A172 (cell line): ENCODE results near the gene HOXC6. TPM values are rescaled to one million over a fixed set of nuclear protein-coding genes. Genes with fewer than 3 reads are reported as not detected.

Source experiments
- DNase-seq: peaks from one replicate; pipeline ENCODE4 v3.0.0-alpha.2; 2015; ENCODE audit warnings: low spot score
- total RNA-seq: library from RNA; depleted of rRNA; stranded (reverse); fragments of >200 nt; shearing (Covaris generic); gene quantifications from 2 replicates; pipeline ENCODE4 v1.2.3, GENCODE V29; 2014

The HOXC6 gene
- total RNA-seq, 1 experiment from 2014 or later, result 0.31 TPM

- no peak for DNase-seq
Observed at GRCh38 chr12:54015018-54015931, 13.0 kb upstream of the HOXC6 start.

- DNase-seq, result no peak
Observed at GRCh38 chr12:54016051-54016450, 12.2 kb upstream of the HOXC6 start.

GRCh38 chr12:54016478-54016964, 11.7 kb upstream of the HOXC6 start:
- peak; percentile 81 for DNase-seq

DNA sequence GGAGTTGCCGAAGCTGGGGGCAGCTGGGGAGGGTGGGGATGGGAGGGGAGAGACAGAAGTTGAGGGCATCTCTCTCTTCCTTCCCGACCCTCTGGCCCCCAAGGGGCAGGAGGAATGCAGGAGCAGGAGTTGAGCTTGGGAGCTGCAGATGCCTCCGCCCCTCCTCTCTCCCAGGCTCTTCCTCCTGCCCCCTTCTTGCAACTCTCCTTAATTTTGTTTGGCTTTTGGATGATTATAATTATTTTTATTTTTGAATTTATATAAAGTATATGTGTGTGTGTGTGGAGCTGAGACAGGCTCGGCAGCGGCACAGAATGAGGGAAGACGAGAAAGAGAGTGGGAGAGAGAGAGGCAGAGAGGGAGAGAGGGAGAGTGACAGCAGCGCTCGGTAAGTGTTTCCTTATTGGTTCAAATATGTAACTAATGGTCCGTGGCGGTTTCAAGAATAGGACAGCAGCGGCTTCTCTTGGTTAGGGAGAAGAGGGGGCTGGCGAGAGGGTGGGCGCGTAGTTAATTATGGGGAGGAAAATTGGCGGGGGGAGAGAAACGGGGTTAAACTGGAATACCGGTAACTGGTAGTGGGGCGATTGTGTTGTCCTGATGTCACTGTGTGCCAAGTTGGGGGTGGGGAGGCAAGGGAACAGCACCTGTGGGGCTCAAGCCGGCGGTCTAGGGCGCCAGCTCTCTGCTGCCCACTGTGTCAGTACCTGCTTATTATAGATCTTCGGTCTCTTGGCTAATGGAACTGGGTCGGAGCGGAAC, 11.0 kb upstream of the HOXC6 start:
- no peak for DNase-seq

DNA sequence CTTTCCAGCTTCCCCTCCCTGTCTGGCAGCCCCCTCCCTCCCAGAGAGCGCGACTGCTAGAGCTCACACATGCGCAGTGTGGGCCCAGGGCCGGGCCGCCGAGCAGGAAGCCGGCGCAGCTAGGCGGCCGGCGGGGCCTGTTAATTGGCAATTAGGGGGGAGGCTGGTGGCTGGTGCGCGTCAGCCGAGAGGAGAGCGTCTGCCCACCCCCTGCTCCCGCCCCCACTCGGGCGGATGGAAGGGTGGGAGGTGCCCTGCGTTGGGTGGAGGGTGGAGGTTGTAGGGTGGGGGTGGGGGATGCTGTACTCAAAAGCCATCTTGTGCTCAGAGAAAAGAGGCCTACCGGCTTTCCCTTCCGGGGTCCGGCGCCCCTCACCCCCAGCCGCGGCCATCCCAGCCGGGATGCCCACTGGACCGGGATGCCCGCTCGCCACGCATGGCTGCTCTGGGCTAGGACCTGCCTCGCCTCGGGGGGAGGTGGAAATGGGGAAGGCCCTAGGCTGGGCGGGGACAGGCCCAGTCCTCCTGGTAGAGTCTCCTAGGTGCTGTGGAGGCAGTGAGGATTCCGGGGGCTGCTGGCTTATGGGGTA, 10.3 kb upstream of the HOXC6 start:
- peak; percentile 86 for DNase-seq

DNA sequence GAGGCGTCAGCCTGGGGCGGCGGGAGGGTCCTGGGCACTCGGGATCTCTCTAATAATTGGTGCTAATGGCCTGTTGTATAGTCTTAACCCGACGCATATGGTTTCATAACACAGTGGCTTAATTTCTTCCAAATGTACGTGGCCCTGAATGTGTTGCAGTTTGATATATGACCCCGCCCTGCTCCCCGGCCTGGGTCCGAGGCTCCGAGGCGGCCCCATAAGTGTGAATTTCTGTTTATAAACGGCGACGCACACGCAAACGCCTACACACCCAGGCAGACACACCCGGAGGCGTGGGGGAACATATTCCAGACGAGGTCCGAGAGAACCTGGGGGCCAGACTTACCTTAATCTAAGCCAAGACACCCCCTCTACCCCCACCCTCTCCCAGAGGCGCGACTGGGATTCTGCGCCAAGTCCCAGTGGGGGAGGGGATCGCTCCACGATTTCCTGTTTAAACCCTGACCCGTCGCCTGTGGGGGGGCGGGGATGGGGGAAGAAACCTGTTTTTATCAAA, 9.7 kb upstream of the HOXC6 start:
- DNase-seq, result no peak

GRCh38 chr12:54019091-54019811, 9.0 kb upstream of the HOXC6 start:
- DNase-seq, result no peak

DNA sequence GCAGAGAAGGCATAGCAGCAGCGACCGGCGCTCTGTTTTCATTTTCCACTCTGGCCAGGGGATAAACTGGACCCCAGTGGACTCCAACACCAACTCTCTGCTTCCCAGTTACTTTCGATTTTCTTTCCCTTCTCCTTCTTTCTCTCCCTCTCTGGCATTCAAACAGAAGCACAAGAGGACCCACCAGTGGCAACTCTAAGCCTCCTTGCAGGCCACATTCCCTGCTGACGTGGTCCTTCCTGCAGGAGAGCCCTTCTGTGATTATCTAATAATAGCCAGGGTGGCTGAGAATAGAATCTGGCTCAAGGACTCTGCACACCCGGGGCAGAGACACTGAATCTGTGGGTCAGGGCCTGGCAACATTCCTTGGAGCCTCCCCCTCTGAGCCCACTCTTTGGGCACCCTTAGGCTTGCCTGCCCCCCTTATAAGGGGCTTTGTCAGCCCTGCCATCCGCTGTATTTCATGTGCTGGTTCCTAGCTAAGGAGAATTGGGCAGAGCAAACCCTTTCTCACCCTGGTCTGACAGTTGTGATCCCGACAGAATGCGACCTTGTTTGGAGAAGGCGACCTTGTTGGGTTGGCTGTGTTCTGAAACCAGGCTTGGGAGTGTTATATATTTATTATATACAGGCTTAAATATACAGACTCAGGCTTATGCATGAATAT, 8.2 kb upstream of the HOXC6 start:
- no peak for DNase-seq

- no peak for DNase-seq
Observed at GRCh38 chr12:54020591-54021405, 7.4 kb upstream of the HOXC6 start.

DNA sequence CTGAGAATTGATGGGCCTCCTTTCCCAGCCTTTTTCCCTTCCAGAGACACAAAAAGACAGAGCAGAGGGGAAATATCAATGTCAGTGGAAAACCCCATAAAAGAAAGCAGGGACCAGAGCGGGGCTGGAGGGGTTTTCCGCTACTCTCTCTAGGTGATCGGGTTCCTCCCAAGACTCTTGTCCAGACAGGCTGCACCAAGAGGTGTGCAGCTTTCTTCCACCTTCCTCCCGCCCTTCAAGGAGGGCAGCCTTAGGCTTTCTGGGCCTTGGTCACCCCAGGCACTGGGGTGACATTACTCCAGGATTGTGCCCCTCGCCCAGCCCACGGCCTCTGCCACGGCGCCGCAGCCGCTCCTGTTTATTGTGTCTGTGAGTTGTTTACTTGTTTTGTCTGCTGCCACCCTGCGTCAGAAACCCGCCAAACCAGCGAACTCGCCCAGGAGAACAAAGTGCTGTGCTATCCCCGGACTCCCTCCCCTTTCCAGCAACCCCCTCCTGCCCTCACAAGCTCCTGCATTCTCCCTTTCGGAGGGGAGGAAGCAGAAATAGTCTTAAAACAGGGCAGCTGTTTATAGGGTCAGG, 6.7 kb upstream of the HOXC6 start:
- DNase-seq, result no peak

GRCh38 chr12:54022960-54023884, 5.0 kb upstream of the HOXC6 start:
- DNase-seq, result no peak

DNA sequence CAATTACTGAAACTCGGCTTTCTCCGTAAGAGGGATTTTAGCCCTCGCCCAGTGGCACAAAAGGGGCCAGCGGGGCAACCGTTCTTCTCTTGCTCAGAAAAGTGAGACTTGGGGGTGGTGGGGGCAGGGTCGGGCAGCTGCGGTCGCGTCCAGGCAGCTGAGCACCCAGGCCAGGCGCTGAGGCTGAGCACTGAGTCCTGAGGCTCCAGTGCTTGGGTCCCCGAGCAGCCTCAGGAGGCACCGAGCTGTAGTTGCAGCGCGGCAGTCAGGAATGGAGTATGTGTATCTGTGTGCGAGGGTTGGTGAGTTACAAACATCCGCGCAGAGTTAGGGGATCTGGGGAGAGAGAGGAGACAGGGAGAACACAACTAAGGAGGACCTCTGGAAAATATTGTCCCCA, 4.1 kb upstream of the HOXC6 start:
- DNase-seq, result no peak

- DNase-seq, result no peak
Observed at GRCh38 chr12:54024581-54025305, 3.5 kb upstream of the HOXC6 start.

DNA sequence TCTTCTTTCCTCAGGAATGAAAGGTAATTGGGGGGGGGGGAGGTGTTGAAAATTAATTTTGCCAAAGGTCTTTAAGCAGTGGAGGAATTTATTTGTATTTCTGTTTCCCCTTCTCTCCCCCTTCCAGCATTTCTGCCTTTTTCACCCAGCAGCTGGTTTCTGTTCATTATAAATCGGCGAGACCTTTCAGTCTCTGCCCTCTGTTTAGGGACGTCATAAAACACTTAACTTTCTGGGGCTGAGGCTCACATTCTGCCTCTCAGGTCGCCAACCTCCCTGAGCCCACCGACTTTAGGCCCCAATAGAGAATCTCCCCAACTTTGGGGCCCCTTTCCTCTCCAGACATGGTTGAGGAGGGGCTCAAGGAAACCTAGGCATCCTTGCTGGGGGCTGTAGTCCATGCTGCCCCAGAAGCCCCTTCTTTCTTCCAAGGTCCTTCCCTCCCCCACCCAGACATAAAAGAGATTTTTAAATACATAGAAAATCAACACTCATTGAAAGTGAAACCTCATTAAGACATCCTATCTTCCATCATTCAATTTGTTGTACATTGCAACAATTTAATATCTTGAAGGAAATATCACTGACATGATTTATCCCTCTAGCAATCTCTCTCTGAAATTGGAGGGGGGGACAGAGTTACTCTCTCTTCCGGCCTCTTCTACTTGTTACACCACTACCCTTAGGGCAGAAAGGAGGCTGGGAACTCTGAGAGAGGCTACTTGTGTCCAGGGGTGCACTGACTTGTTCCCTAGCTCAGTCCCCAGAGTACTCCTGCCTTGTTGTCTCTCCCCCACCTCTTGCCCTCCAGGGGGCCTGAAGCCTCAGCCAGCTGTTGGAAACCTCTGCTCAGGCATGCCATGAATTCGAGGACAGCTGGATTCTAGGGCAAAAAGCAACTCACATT, 2.5 kb upstream of the HOXC6 start:
- no peak for DNase-seq

DNA sequence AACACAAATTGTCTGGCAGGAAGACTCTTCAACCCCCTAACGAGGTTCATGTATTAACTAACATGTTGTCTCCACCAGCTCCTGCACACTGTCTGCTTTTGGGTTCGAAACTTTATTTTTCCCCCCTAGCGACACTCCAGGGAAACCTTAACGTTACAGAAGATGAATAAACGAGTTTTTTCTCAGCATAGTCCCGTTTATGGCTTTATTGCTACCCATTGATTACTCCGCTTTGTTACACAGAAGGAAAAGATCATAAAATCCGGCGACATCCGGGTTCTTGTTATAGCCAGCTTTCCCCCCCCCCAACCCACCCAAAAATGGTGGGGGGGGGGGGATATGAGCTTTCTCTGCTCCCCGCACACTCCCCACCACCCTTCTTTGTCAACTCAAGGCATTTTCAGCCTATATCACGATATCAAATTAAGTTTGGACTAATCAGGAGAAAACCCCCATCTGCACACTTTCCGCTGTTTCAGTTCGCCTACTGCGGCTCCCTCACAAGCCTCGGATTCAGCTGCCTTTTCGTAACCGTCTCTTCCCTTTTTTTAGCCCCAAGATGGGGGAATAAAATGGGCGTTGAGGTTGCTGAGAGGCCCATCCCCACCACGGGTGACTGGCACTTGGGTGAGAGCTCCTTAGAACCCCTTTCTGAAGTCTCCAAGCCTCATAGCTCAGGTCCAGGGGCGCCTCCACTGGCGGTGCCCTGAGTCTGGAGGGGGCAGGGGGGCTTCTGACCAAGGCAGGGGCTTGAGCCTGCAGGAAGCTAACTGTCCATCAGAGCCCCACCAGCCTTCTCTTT, 1.4 kb upstream of the HOXC6 start:
- DNase-seq, result no peak

- DNase-seq, result no peak
Observed at GRCh38 chr12:54027442-54027786, 826 bp upstream of the HOXC6 start.
